Measurements from ENCODE around the gene KNOP1. TPM values are rescaled to one million over a fixed set of nuclear protein-coding genes. Genes with fewer than 3 reads are reported as not detected.

KNOP1 gene
- total and polyA plus RNA-seq, 8 donors = 4.4 to 13.9 (median 8.1) TPM

DNA sequence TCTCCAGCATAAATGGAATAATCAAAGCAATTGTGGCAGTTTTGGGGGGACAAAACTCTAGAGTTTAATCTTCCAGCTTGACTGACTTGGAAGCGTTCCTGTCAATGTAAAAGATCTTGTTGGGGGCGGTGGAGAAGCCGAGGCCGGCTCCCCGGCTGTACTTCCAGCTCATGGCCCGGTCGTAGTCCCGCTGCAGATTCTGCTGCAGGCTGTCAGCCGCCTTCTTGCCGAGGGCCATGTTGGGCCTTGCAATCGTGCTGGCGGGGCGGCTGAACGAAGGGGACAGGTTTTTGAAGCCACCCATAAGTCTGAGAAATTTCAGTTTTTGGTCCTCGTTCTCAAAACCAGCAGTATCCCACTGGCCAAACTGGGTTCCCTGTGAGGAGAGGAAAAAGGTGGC, 11.2 kb downstream of the KNOP1 start:
- no peaks in the 10 kb centered on the region for H3K9me3 ChIP-seq
- no peaks in the 10 kb centered on the region for H3K27me3 ChIP-seq
- ATAC-seq = no peak
- peaks cover 0 to 23% (median 6%) of the 10 kb centered on the region in 3 donors for H3K36me3 ChIP-seq
- WGBS, 2 donors = 96% methylated on average over 15 of the region's 15 CpGs
- DNase-seq = no peak
- H3K4me3 ChIP-seq = no peak overlapping the region
- TF ChIP-seq, protein P1, sequence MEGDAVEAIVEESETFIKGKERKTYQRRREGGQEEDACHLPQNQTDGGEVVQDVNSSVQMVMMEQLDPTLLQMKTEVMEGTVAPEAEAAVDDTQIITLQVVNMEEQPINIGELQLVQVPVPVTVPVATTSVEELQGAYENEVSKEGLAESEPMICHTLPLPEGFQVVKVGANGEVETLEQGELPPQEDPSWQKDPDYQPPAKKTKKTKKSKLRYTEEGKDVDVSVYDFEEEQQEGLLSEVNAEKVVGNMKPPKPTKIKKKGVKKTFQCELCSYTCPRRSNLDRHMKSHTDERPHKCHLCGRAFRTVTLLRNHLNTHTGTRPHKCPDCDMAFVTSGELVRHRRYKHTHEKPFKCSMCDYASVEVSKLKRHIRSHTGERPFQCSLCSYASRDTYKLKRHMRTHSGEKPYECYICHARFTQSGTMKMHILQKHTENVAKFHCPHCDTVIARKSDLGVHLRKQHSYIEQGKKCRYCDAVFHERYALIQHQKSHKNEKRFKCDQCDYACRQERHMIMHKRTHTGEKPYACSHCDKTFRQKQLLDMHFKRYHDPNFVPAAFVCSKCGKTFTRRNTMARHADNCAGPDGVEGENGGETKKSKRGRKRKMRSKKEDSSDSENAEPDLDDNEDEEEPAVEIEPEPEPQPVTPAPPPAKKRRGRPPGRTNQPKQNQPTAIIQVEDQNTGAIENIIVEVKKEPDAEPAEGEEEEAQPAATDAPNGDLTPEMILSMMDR (IDR thresholded peaks at IDR 0.05) = no peak
- no peaks in the 10 kb centered on the region for H3K4me1 ChIP-seq
- intact Hi-C loops (cut with DNase I) = no loop called here
- no peak overlapping the region for H3K27ac ChIP-seq
- no peak for FAIRE-seq

DNA sequence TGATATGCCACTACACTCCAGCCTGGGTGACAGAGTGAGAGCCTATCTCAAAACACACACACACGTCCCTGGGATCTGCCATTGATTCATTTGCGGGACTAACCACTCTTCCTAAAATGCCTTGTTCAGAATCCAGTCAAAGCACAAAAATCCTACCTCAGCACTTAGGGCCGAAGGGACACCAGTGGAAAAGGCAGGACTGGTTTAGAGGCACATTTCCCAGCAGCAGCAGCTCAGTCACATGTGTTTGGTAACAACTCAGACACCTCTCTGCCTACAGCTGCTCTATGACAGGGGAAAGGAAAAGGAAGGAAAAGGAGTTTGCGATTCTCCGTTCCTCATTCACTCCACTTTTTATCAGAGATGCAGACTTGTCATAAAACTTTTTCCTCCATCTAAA, 12.2 kb downstream of the KNOP1 start:
- TF ChIP-seq, protein P1 (IDR thresholded peaks at IDR 0.05) = no peak
- no peaks in the 10 kb centered on the region for H3K27me3 ChIP-seq
- H3K36me3 ChIP-seq = peaks cover 0 to 23% (median 6%) of the 10 kb centered on the region in 3 donors
- WGBS, 2 donors = 86 to 87% methylated on average over 5 of the region's 5 CpGs
- H3K9me3 ChIP-seq = no peaks in the 10 kb centered on the region
- no peak overlapping the region for H3K27ac ChIP-seq
- DNase-seq (no peak), ATAC-seq (no peak), FAIRE-seq (no peak)
- peaks cover 0 to 2% (median 0%) of the 10 kb centered on the region in 3 donors for H3K4me1 ChIP-seq
- H3K4me3 ChIP-seq = no peak overlapping the region
- intact Hi-C loops (cut with DNase I) = no loop called here

DNA sequence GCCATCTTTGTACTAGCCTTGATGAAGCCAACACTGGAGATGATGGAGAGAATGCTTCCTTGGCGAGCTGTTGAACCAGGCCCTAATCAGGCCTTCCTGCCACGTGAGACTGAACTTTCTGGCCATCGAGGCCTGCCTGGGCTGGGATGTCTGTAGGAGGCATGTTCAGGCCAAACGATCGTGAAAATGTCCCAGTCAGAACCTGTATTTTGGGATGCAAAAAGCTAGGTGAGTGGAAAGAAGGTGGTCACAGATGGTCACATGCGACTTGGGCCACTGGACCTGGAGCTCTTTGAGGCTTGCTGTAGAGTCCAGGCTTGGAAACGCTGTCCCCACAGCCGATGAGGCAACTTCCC, 12.9 kb downstream of the KNOP1 start:
- no peaks in the 10 kb centered on the region for H3K27me3 ChIP-seq
- FAIRE-seq (no peak), ATAC-seq (no peak), DNase-seq (no peak)
- H3K4me3 ChIP-seq = no peak overlapping the region
- H3K9me3 ChIP-seq = no peaks in the 10 kb centered on the region
- intact Hi-C loops (cut with DNase I) = no loop called here
- H3K4me1 ChIP-seq = peaks cover 0 to 9% (median 5%) of the 10 kb centered on the region in 3 donors
- peaks cover 0 to 23% (median 6%) of the 10 kb centered on the region in 3 donors for H3K36me3 ChIP-seq
- peak overlapping the region in 2 of 4 donors; percentile 28 to 32 for H3K27ac ChIP-seq
- TF ChIP-seq, protein P1 (IDR thresholded peaks at IDR 0.05) = no peak
- WGBS, 2 donors = 97 to 98% methylated on average over 8 of the region's 8 CpGs

DNA sequence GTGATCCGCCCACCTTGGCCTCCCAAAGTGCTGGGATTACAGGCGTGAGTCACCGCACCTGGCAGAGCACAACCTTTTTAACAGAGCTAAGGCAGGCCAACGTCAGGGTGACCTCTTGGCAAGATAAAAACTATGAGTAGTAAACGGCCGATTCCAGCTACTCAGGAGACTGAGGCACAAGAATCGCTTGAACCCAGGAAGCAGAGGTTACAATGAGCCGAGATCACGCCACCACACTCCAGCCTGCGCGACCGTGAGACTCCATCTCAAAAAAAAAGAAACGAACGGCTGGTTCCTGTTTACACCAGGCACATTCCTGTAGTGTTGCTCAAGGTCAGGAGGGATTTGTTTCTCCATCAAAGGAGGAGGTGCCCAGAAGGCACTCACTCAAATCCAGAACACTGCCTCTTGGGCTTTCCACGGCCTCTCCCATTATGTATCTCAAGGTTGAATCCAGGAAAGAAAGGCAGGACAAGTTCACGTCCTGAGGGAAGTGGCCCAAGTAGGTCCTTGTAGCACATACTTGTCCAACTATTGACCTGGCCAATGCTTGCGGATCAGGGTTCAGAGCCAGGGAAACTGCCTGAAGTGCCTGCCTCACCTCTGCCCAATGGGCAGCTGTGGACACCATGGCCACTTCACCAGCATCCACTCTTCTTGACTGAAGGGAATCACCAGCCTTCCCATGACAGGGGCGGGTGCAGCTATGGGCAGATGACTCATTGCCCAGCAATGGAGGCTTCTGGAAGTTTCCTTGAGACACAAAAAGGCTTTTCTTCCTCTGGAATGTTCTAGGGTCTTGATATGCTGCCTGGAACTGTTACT, 13.5 kb downstream of the KNOP1 start:
- Histone ChIP-seq H3K27ac (peak overlapping the region in 2 of 4 donors; percentile 28 to 32), H3K36me3 (peaks cover 0 to 23% (median 6%) of the 10 kb centered on the region in 3 donors), H3K4me3 (no peak overlapping the region), H3K9me3 (no peaks in the 10 kb centered on the region), H3K27me3 (no peaks in the 10 kb centered on the region), H3K4me1 (peaks cover 0 to 15% (median 7%) of the 10 kb centered on the region in 3 donors)
- FAIRE-seq (no peak), ATAC-seq (peak in 3 of 4 donors; percentile 30 to 68 (median 44)), DNase-seq (peak in 1 of 6 donors; percentile 34)
- TF ChIP-seq, protein P1 (IDR thresholded peaks at IDR 0.05) = no peak
- 64 to 68% methylated on average over 18 of the region's 18 CpGs for WGBS, 2 donors
- intact Hi-C loops (cut with DNase I) = no loop called here

All from pancreas (tissue), 10 donors.